MM.1S (cell line): ENCODE results near the gene PLA2G2F.

ENCODE experiments used
- EZH2 ChIP-seq: fragments of 300-600 bp; sonication (generic); optimal IDR thresholded peaks from 2 replicates; pipeline ENCODE3; 2017; ENCODE audit warnings: low read depth, mild to moderate bottlenecking, antibody characterized with exemption, low read length, mixed read lengths
- TF ChIP-seq, protein P1 (sequence below): fragments of 300-600 bp; sonication (generic); IDR thresholded peaks from 2 replicates; pipeline ENCODE4 v1.5.1; 2016; ENCODE audit warnings: antibody characterized with exemption, low read length, mixed read lengths

DNA sequence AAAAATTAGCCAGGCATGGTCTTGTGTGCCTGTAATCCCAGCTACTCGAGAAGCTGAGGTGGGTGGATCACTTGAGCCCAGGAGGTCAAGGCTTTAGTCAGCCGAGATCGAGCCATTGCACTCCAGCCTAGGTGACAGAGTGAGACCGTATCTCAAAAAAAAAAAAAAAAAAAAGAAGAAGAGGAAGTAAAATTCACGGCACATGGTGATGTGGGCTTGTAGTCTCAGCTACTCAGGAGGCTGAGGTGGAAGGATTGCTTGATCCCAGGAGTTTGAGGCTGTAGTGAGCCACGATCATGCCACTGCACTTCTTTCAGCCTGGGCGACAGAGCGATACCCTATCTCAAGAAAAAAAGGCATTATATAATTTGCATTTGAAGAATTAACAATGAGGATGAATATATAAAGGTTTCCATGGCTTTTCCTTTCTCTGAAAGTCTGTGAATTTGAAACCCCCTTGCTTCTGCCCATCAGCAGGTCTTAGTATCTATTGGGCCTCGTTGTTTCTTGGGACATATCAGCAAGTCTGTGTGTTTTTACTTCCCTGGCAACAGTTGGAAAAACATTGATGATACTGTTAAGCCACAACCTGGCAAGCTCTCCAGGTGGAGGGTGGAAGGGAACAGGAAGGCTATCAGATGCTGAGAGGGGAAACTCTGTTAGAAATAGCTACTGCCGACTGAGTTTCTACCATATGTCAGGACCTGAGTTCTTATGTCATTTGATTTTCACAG, 15.2 kb upstream of the PLA2G2F start:
- TF ChIP-seq, protein P1, sequence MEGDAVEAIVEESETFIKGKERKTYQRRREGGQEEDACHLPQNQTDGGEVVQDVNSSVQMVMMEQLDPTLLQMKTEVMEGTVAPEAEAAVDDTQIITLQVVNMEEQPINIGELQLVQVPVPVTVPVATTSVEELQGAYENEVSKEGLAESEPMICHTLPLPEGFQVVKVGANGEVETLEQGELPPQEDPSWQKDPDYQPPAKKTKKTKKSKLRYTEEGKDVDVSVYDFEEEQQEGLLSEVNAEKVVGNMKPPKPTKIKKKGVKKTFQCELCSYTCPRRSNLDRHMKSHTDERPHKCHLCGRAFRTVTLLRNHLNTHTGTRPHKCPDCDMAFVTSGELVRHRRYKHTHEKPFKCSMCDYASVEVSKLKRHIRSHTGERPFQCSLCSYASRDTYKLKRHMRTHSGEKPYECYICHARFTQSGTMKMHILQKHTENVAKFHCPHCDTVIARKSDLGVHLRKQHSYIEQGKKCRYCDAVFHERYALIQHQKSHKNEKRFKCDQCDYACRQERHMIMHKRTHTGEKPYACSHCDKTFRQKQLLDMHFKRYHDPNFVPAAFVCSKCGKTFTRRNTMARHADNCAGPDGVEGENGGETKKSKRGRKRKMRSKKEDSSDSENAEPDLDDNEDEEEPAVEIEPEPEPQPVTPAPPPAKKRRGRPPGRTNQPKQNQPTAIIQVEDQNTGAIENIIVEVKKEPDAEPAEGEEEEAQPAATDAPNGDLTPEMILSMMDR = no peak
- TF ChIP-seq EZH2 = no peak
